GM18951 (cell line): ENCODE measurements around the gene NDUFS6.
"Not testable (repeated sequence)": the region's sequence is repeated elsewhere in the genome, so short reads cannot be mapped to it uniquely, and the experiment has no call there.

ENCODE experiments used
- POLR2A ChIP-seq: IDR thresholded peaks from 4 replicates; pipeline ENCODE4 v1.6.1; 2011; ENCODE audit warnings: mild to moderate bottlenecking; ENCODE audit not compliant: insufficient read length, insufficient read depth; ENCODE audit errors: extremely low read depth
- in situ Hi-C: fragments of 300-500 bp; cut with MboI; formaldehyde crosslinking; loops from one replicate; pipeline ENCODE4 v1.12.0; 2022; ENCODE audit warnings: low sequenced_read_pairs, mixed read lengths, inconsistent platforms; ENCODE audit not compliant: unreplicated experiment

The NDUFS6 gene

DNA sequence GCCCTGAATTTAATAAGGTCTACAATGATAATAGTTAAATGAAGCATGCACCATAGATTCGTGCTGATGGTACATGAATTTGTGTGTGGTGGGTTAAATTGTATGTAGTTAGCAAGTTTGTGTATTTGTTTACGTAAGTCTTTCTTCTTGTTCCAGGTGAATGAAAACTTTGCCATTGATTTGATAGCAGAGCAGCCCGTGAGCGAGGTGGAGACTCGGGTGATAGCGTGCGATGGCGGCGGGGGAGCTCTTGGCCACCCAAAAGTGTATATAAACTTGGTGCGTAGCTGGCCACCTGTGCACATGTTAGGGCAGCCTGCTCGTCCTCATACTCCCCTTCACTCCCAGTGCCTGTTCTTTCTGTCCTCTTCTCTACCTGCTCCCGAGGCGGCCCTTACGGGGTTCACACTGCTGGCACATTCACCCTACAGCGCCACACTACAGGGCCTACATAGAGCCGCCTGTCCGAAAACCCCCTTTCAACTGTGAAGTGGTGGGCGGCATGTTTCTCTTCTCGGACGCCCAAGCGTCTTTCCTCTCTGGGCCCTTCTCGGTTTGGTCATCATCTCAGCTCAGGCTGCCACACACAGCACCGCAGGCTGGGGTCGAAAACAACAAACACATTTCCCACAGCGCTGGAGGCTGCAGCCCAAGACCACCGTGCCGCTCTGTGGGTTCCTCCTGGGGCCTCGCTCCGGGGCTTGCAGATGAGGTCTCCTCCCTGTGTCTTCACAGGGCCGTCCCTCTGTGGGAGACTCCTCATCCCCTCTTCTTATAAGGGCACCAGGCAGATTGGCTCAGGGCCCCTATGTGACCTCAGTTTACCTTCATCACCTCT, 13.2 kb downstream of the NDUFS6 start:
- in situ Hi-C loops = no loop called here

DNA sequence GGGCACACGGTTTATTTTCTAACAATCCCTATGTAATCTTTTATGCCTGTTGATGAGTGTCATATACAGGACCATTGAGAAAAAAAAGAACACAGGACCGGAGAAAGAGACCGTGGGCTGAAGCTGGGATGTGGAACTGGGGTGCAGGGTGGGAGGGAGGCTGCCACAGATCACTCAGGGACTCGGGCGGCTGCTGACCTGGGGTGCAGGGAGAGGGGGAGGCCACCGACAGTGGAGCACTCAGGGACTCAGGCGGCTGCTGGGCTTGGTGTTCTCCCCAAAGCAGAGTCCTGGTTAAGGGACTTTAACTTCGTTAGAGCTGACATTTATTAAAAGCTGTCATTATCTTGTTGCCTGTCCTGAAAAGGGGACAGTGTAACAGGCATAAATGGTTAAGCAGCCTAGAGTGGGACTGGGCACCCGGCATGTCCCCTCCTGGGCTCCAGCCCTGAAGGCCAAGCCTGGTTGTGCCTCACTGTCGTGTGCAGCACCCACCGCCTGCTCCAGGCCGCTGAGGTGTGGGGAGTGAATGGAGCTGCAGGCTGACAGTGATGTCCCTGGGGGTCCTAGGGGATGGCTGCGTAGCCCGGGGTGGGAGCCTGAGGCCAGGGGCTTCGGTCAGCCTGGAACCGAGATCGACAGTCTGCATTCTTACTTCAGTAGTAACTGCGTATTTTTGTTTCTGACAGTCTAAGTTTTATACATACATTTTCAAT, 14.0 kb downstream of the NDUFS6 start:
- TF ChIP-seq POLR2A = no peak
- in situ Hi-C loops = no loop called here

More for the DNA sequence above, 13.2 kb downstream of the NDUFS6 start:
- TF ChIP-seq POLR2A = no peak

GRCh38 chr5:1815881-1816292, 14.7 kb downstream of the NDUFS6 start:
- no peak for TF ChIP-seq POLR2A
- in situ Hi-C loops = no loop called here

DNA sequence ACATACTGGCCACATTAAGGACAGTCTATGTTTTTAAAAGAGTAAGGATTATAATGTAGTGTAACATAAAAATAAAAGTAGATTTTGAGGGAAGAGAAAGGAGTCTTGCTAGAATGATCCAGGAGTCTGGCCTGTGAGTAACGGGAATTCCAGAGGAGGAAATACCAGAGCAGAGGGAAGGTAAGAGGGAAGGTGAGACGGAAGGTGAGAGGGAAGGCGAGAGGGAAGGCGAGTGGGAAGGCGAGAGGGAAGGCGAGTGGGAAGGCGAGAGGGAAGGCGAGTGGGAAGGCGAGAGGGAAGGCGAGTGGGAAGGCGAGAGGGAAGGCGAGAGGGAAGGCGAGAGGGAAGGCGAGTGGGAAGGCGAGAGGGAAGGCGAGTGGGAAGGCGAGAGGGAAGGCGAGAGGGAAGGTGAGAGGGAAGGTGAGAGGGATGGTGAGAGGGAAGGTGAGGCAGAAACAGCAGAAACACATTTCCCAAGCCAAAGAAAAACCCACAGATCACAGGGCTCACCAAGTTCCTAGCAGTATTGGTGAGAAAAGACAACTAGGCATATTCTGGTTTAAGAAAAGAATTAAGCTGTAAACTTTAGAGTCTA, 15.4 kb downstream of the NDUFS6 start:
- in situ Hi-C loops = not testable (repeated sequence)

DNA sequence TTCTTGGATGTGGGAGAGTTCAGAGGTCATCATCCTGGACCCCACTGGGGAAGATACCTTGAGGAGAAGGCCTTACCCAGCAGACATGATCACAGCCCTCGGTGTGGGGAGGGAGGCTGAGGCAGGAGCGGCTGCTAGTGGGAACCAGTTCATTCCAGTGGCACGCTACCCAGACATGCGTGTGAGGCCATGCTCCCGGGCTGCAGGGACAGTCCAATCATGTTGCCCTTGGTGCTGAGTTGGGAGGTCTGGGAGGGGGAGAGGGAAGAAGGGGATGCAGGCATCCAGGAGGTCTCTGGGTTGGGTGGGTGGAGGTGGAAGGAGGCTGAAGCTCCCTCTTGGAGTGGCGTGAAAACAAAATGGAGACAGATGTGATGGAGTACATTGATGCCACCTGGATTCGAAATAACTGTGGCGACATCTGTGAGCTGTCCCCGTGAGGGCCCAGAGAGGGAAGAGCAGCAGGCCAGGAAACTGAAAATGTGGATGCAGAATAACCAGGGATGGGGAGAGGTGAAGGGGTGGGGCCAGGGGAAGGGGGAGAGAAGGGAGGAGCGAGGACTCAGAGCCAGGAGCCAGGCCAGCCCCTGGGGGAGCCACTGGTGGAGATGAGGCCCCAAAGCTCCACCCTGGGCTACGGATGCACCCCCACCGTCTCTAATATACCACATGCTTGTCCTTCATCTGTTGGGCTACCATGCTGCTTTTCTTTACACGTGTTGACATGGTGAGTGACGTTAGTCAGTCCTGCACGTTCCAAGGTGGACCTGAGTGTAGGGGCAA, 16.2 kb downstream of the NDUFS6 start:
- in situ Hi-C loops = no loop called here
- TF ChIP-seq POLR2A = no peak

DNA sequence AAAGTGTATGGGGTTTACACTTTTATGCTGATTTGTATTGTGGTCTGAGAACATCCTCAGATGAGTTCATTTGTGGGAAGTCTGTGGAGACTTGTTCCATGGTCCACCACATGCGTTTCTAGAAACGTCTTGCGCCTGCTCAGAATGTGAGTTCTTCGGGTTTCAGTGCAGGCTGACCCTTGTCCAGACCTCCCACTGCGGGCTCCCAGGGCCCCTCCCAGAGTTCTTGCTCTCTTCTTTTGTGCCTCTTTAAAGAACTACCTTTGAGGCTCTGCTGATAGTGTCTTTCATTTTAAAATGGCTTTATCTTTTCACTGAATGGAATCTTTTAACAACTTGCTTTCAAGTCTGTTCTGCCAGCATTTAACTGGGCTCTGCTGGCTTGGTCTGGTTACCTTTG, 17.6 kb downstream of the NDUFS6 start:
- in situ Hi-C loops = no loop called here
- no peak for TF ChIP-seq POLR2A

GRCh38 chr5:1819458-1819857, 18.3 kb downstream of the NDUFS6 start:
- no peak for TF ChIP-seq POLR2A
- in situ Hi-C loops = no loop called here

DNA sequence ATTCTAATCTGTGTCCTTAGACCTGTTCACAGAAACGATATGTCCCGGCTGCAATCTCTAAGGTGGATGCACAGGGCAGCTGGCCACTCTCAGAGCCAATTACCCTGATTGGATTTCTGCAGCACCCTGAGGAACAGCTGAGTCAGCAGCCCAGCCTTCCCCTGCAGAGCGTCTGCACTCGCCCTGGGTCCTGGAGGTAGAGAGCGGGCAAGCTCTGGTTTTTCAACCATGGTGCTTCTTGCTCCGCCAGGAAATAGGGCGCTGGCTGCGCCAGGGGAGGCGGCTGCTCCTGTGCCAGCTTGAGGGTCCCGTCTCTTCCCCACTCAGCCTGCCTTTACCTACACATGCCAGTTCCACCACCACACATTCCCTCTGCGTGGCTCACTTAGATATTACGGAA, 19.2 kb downstream of the NDUFS6 start:
- in situ Hi-C loops = no loop called here
- TF ChIP-seq POLR2A = no peak

DNA sequence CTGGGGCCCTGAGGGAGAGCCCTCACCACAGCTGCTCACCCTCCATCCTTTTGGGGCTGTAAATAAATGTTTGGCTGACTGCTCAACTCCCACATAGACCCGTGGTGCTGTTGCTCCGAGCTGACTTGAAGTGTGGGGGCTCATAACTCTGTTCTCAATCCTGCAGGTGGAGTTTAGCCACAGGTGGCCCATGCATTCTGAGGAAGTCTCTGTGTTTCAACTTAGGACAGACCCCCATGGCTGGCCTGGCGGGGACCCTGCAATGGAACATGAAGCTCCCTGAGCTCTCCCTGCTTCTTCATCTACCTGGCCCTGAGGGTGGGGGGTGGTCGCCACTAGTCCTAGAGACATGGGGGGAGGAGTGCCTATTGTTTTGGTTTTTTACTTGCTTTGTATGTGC, 19.7 kb downstream of the NDUFS6 start:
- in situ Hi-C loops = no loop called here
- TF ChIP-seq POLR2A = no peak

DNA sequence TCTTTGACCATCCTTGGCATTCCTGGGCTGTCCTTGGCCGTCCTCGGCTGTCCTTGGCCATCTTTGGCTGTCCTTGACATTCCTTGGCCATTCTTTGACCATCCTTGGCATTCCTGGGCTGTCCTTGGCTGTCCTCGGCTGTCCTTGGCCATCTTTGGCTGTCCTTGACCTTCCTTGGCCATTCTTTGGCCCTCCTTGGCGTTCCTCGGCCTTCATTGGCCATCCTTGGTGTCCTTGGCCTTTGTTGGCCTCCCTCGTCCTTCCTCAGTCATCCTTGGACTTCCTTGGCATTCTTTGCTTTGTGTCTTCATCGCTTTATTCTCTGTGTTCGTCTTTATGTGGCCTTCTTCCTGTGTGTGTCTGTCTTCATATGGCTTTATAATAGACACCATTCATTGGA, 20.7 kb downstream of the NDUFS6 start:
- in situ Hi-C loops = no loop called here
- no peak for TF ChIP-seq POLR2A

- TF ChIP-seq POLR2A = no peak
- in situ Hi-C loops = no loop called here
These were observed 22.3 kb downstream of the NDUFS6 start for GRCh38 chr5:1823381-1824034.

DNA sequence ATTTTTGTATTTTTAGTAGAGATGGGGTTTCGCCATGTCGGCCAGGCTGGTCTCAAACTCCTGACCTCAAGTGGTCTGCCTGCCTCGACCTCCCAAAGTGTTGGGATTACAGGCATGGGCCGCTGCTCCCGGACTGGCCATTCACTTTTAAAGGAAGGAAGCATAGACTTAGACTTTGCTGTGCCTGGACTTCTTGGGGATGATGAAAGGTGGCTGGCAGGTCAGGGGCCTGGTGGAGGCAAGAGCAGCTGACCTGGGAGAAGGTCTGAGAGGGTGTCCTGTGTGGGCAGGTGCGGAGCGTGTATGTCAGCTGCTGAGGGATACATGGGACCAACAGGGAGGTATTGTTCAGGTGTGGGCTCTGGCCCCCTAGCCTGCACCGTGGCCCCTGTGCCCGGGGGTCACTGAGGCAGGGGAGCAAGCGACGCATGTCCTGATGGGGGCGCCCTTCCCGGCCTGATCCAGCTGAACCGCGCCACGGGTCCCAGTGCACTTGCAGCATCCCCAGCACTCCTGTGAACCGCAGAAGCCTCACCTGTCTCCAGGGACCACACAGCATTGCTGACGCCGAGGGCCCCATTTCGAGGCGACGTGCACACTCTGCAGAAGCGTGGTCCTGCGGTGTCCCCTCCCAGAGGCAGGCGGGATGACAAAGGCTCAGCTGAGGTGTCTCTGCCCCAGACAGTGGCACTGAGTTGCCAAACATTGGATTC, 23.1 kb downstream of the NDUFS6 start:
- TF ChIP-seq POLR2A = no peak
- in situ Hi-C loops = no loop called here
